Measurements from ENCODE around the gene IQGAP2.
"Not testable (repeated sequence)": the region's sequence is repeated elsewhere in the genome, so short reads cannot be mapped to it uniquely, and the experiment has no call there.

IQGAP2 gene

DNA sequence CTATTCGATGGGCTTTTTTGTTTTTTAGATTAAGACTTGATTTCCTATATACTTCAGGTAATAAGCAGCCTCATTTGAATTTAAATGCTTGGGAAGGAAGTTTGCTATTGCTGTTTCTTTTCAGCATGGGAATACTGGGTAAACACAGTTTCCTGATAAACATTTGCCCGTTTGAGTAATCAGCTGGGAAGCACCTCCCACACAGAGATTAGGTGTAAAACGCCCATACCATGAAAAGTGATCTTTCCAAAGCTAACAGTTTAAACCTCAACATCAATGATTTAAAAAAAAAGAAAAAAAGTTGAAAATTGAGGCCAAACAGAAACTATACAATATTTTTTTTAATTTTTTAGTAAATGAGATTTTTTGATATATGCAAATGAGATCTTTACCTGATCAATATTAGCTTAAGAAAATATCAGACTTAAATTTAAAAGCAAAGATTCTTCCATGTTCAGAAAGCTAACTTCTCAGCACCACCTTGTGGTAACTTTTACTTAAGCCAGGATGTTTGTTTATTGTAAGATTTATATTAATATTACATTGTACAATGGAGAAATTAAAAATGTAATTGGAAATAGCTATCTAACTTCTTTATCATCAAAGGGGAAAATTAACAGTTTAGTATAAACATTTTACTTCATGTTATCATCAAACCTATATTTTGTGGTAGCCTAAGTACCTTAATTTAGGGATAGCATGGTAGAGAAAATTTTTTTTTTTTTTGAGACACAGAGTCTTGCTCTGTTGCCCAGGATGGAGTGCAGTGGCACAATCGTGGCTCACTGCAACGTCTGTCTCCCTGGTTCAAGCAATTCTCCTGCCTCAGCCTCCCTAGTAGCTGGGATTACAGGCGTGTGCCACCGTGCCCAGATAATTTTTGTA, 180.3 kb downstream of the IQGAP2 start:
- DNase-seq, result no peak

DNA sequence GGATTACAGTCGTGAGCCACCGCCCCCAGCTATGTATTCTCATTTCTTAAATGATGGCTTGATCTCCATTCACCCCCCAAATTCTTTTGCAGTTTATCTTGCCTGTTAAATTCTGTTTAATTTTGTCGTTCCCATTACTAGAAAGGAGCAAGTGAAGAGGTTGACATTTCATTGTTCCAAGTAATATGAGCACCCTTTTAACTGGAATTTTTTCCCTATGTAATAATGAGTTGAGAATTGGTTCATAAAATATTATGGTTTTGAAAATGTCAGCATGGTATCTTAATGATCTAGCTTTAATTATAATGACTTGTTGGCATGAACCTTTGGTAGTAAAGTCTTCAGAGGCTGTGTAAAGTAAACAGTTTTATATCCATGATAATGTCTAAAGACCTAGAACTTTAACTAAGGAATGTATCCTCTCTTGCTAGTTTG, 182.7 kb downstream of the IQGAP2 start:
- no peak for DNase-seq

DNA sequence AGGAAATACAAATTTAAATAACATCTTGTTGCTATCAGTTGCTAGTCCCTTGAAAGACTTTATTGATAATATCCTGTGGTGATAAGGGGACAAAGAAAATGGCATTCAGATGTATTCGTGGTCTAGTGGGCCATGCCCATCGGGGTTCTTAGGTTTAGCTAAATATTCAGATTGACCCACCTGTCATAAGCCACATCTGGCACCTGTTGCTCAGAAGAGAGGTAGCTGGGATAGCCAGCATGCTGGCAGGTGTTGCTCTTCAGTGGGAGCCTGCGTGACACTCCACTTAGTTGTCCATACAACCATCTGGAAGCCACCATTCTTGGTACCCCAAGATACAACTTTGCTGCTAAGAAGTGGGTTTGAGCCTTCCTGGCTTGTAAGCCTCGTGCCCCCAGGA, 183.4 kb downstream of the IQGAP2 start:
- DNase-seq, result no peak

DNA sequence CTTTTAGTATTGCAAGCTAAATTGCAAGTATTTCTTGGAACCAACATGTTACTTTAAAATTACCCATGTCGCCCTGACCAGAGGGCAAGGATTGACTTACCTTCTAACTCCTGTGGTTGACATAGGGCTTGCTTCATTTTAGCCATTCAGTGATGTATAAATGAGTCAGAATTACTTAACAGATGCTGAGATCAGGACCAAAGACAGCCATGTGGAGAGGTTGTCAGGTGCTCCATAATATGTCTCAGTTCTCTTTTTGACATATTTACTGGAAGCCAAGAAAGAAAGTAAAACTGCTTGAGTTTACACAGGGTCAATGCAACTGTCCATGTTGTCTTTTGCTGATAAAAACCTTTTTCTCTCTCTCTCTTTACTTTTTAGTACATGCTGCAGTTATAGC, 186.9 kb downstream of the IQGAP2 start:
- DNase-seq, result no peak

DNA sequence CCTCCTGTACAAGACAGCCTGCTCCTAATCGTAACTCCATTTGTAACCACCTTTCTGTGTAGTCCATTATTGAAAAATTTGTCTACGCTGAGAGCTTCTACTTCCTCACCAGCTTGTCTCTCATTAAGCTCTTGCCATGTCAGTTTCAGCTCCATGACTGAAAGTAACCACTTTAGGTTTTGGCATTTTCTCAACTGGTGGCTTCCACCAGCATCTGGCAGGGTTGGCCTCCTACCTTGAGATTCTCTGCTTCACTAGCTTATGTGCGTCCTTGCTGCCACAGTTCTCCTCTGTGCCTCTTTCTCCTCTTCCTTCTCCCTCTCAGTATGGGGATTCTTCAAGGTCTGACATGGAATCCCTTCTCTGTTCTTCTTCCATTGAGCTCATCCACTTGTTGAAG, 188.3 kb downstream of the IQGAP2 start:
- no peak for DNase-seq

DNA sequence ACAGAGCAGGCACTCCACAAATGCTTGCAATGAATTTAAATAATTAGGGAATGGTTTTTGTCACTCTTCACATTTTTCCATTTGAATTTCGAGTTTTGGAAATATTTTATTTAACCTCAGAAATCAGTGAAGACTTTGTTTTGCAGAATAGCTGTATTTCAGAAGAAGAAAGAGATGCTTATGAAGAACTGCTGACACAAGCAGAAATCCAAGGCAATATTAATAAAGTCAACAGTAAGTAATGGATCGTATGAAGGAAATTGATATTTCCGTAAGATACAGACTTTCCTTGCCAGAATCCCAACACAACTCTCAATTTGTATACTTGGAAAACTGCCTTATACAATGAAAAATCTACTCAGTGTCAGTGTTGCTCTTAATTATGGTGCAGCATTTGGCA, 189.6 kb downstream of the IQGAP2 start:
- no peak for DNase-seq

DNA sequence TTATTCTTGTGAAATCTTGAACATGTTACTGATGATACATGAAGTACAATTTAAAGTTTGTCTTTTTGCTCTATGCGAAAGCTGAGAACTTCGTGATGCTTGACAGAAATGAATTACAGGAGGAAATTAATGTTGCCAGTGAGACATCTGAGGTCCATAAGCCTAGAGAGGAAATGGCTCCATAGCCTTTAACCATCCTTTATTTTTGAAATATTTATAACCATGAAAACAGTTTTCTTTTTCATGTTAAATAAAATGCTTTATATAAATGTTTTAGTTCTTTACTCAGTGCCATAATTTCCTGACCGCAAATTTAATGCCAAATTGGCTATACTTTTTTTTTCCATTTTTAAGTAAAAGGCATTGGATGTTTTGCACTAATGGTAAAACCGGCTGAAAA, 191.0 kb downstream of the IQGAP2 start:
- no peak for DNase-seq

DNA sequence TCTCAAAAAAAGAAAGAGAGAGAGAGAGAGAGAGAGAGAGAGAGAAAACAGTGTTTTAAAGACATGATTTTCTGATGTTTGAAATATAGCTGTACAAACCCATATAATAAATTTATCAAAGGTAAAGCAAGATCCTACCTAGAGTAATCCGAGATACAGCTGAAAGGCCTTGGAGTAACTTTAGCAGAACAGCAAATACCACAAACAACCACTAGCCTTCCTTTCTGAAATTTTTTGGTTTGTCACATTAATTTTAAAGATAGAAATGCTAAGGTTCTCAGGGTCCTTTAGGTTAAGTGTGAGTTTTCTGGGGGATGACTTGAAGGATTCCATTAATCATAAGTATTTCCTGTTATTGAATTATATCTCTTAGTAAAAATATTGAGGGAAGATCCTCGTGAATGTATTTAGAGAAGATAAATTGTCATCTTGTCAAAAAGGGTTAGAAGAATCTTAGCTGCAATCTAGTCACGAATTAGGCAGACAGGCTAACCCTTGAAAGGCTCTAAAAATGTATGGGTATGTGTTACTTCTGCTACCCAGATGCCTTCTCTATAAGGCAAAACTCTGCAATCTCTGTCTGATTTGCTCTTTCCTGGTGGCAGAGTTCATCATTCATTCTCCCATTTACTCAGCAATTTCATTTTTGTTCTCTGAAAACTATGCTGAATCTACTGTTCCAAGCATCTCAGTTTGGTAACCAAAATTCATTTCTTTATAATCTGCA, 192.8 kb downstream of the IQGAP2 start:
- DNase-seq, result no peak

DNA sequence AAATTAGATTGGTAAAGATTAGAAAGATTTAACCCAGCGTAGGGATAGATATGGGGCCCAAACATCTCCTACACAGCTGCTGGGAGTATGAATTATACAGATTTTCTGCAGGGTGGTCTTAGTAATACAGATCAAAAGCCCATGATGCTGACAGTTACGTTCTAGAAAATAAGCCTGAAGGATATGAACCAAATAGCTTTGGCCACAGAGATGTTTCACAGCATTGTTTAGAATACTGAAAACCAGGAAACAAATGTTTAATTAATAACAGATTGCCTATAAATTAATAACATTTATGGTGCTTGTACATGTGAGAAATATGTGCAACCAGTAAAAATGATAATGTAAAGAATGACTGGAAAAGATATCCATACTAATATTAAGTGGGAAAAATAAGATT, 195.4 kb downstream of the IQGAP2 start:
- no peak for DNase-seq

DNA sequence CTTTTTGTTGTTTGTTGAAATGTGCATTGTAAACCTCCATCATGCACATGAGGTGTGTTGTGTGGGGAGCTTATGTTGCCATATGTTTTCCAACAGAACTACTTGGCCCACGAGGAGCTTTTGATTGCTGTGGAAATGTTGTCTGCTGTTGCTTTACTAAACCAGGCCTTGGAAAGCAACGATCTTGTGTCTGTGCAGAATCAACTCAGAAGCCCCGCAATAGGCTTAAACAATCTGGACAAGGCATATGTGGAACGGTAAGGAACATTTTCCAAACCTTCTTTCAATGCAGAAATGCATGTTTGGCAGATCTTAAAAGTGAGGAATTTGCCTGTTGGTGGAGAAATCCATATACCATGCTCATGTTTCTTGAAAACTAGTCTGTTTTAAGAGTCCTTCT, 197.6 kb downstream of the IQGAP2 start:
- no peak for DNase-seq

DNA sequence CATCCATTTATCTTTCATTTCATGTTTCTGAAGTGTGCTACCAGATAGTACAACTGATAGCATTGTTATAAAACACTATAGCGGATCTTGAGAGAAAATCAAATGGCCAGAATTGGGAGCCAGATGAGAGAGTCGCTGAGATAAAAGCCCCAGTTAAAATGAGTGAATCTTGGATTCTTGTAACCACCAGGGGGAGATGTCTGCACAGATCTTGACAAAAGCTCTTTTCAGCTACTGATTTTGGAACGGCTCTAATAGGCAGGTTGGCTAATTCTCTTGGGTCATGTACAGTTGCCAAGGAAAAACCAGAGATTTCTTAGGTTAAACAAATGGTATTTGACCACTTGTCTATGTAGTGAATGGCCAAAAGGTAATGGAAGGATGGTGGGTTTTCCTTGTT, 198.4 kb downstream of the IQGAP2 start:
- DNase-seq, result peak; percentile 13

DNA sequence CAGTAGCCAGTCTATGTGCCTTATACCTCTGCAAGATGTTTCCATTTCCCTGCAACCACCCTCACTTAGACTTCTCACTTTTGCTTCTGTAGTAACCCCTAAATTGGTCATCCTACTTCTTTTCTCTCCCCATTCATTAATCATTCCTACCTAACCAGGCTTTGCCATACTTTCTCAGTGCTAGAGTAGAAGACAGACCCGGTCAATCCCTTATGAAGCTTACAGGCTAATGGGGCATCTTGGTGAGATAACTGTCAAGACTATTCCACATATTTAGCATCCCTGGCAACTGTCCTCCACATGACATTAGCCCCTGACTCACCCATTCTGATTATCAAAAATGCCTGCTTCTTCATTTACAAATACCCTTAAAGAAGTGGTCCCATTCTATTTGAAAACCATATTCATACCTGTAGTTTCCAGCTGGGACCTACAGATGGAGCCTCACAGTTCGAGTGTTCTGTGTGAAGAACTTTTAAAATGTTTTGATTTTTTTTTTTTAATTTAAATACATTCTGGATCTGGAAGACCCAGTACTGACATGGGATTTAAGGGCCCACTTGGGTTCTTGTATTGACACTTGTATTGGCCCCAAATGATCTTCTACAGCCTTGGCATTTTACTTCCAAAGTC, 199.1 kb downstream of the IQGAP2 start:
- DNase-seq, result no peak

DNA sequence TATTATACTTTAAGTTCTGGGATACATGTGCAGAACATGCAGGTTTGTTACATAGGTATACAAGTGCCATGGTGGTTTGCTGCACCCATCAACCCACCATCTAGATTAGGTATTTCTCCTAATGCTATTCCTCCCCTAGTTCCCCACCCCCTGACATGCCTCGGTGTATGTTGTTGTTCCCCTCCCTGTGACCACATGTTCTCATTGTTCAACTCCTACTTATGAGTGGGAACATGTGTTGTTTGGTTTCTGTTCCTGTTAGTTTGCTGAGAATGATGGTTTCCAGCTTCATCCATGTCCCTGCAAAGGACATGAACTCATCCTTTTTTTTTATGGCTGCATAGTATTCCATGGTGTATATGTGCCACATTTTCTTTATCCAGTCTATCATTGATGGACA, 200.9 kb downstream of the IQGAP2 start:
- not testable (repeated sequence) for DNase-seq

DNA sequence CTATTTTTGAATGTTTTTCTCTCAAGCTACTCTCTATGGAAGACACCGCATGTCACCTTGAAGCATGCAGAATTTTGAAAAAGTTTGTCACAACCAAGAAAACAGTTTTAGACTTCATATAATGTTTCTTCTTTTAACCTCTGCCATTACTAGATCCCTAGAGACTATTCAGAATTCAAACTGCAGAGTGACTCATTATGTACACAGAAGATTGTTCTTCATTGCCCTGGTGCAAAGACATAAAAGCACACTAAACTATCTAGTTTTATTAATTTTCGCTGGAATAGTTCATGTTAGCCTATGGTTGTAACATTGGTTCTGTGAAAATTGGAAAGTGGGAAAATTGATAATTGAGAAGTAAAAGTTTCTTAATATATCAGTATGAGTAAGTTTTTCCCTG, 201.8 kb downstream of the IQGAP2 start:
- DNase-seq, result no peak

DNA sequence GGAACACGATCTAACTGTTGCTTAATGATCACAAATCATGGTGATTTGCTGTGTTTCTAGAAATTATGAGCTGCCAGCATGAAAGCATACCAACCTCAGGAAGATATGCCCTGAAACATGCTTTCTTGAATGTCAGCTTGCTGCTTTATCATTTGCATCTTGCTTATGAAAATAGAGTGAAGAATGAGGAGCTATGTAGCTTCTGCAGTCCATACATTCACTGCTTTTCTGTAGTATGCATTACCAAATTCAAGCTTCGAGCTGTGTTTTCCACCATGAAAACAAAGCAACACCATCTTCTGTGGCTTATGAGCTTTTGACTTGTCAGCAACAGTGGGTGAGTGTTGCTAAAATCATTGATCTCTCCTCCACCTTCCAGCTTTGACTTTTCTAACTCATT, 203.6 kb downstream of the IQGAP2 start:
- DNase-seq, result no peak

DNA sequence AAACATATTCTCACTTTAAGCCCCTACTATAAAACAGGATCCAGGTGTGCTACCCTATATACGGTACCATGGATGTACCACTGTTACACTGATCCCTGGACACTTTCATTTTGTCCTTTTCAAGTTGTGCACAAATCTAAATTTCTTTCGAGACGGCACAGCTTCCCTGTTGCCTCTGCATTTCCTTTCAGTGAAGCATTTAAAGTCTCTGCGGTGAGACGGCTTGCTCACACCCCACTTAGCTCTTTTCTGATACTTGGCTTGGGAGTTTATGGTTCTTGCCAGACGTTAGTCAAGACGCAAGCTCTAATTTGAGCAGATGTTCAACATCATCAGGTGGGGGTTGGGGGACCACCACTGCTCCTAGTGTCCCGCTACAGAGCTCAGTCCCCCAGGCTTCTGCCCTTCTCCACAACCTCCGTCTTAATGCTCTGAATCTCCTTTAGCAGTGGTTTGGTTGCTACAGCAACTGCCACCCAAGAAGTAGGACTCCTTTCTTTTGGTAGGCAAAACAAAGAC, 204.3 kb downstream of the IQGAP2 start:
- DNase-seq, result no peak

DNA sequence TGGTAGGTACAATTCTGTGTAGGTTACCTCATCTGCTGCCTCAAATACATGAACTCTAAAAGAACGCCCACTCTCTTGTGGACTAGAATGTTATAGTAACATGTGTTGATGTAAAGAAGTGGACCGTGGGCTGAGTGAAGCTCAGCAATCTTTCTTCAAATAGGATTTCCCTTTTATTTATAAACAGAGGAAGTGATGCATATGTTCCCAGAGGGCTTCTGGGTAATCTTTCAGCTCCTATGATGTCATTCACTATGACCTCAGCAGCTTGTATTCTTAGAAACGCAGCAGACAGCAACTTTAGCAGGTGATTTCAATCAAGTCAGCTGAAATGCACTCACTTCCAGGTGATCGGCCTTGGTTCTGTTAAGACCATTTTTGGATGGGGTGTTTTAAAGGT, 205.7 kb downstream of the IQGAP2 start:
- DNase-seq, result no peak

DNA sequence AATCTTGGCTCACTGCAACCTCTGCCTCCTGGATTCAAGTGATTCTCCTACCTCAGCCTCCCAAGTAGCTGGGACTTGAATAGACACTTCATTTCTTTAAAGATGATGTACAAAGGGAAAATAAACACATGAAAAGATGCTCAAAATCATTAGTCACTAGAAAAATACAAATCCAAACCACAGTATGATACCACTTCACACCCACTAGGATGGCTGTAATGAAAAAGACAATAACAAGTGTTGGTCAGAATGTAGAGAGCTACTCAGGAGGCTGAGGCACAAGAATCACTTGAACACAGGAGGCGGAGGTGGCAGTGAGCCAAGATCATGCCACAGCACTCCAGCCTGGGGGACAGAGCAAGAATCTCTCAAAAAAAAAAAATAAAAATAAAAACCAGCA, 207.1 kb downstream of the IQGAP2 start:
- DNase-seq, result no peak

DNA sequence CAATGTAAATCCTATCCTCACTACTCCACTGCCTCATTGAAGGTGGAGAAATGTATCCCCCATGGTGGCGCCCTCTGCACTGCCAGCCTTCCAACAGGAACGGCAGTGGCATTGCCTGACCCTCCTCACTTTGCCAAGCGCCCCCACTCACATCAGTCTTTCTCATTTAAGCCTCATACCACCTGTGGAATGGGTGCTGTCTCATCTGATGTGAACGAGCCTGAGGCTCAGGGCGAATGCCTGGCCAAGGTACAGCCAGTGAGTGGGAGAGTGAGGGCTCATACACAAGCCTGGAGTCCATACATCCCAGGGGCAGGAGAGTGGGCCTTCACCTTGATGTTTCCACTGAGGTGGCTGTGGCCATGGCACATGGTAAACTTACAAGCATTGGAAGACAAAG, 209.9 kb downstream of the IQGAP2 start:
- no peak for DNase-seq

DNA sequence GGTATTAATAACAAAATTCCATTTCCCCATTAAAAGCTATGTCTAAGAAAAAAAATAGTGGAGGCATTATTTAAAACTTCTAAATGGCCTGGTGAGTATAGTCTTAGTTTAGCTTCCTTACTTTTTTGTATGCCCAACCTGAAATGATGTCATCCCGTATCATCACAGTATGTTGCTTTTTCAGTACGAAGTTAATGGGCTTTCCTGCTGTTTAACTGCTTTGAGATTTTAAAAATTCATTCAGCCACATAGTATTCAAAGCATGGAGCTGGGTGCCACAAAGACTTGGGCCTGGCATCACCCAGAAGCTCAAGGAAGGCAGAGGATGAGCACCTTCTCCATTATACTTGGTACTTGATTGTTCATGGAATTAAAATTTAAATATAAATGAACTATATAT, 212.7 kb downstream of the IQGAP2 start:
- DNase-seq, result no peak

DNA sequence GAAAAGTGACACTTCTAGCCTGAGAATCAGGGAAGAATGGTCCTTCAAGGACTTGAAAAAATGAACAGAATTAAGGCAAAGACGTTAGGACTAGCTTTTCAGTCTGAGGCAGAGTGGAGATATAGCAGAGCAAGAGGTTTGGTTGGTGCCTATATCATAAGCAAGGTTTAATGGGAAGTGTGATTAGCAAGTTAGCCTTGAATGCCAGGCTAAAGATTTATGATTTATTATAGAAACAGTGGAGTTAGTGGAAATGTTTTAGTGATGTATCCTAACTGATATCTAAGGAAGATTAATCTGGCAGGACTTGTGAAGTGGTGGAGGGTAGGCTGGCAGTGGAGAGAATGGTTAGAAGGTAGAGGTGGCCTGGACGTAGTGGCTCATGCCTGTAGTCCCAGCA, 213.1 kb downstream of the IQGAP2 start:
- DNase-seq, result no peak

DNA sequence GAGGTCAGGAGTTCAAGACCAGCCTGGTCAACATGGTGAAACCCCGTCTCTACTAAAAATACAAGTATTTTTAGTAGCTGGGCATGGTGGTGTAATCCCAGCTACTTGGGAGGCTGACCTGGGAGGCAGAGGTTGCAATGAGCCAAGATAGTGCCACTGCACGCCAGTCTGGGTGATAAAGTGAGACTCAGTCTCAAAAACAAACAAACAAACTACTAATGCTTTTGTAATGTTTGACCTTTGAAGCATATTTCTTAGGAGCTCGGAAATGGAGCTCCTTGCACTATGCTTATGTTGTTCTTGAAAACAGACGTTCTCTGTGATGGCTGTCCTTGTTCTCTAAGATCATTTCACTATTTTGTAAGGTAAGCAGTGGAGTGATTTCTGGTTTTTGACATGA, 214.1 kb downstream of the IQGAP2 start:
- DNase-seq, result no peak

DNA sequence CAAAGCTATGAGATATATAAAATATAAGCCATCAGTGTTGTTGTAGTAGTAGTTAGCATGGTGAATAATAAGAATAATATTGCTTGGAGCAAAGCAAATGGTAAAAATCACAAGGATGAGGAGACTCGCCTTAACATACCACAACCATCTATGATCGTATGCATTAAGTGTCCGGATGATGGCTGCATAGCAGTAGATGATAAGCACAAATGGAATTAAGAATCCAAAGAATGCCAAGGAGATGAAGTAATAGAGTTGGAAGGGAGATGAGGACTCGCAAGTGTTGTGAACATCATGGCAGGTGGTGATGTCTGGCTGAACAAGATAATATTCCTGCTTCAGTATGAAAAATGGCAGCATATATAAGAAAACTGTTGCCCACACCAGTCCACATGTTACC, 214.6 kb downstream of the IQGAP2 start:
- DNase-seq, result no peak

DNA sequence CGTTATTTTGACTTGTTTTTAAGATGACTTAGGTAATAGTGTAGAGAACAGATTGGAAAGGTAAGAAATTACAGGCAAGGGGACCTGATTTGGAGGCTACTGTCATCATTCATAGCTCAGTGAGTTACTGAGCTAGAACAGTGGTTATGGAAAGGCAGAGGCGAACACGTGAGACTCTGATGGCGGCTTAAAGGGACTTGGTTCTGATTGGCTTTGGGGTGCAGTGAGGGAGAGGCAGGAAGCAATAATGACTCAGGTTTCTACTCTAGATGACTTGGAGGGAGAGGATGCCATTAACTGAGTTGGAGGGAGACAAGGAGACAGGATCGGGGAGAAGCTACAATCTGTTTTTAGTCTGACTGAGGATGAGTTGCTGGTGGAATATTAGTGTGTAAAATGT, 217.1 kb downstream of the IQGAP2 start:
- DNase-seq, result no peak
